ENCODE measurements around the gene PABPC3.

Gene PABPC3

DNA sequence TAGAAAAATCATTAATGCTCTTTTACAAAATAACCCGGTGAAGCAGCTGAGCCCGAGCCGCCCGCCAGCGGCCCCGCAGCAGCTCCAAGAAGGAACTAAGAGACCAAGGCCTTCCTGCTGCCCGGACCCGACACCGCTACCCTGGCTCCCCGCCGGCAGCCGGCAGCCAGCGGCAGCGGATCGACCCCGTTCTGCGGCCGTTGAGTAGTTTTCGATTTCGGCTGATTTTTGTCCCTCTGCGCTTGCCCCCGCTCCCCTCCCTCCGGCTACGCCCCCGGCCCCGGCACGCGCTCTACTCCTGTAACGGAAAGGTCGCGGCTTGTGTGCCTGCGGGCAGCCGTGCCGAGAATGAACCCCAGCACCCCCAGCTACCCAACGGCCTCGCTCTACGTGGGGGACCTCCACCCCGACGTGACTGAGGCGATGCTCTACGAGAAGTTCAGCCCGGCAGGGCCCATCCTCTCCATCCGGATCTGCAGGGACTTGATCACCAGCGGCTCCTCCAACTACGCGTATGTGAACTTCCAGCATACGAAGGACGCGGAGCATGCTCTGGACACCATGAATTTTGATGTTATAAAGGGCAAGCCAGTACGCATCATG lies at the start of gene PABPC3:
Gene PABPC3, plus strand, starts transcription at position 286 of the 603 bp plus-strand sequence. Its CDS starts 63 bp downstream, at position 349.
- DNase-seq (ENCODE audit: low read depth), result no peak

DNA sequence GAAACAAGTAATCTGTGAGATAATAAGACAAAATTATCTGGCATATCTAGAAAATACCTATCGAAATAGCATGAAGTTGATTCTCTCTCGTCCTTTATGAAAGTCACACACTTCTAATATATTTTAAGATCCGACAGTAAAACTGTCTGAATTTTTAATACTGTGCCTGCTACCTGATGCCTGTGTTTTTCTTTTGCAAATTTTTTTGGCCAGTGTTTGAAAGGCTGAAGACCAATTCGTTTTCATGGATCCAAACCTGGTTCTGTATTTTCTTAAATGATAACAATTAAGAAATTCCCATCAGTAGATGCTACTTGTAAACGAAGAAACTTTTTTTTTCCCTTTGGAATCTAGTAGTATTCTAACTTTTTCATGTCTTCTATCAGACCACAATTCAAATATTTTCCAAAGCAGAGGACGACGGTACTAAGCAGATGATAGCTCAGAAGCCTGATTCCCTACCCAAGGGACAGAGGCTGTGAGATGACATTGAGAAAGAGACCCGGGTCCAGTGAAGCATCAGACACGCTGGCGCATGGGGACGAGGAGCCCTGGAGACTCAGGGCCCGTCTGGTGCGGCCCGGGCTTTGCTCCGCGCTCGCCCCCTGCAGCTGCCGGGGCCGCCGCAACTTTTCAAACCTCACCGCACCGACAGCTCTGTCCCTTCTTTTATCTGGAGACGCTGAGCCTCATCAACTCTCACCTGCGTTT lies 49.5 kb upstream of the PABPC3 start:
- DNase-seq (ENCODE audit: low read depth), result no peak

DNA sequence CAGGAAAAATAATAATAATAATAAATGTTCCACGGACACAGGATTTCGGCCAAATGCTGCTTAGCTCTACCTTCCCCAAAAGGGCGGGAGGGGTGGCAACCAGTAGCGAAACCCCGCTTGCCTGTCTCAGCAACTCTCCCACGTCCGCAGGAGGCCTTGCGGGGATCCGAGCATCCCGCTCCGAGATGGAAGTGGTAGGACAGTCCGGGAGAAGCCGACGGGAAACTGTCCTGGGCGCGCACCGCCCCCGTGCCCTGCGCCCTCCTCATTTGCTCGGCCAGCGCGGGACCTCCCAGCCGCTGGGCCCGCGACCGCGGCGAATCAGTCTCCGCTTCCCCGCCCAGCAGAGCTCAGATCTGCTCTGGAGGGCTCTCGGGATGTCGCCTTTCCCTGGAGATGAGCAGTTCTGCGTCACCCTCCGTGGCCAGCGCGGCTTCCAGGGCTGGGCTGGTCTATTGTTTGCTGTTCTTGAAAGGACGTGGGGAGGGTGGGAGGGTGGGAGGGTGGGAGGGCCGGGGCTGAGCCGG lies 48.9 kb upstream of the PABPC3 start:
- DNase-seq (ENCODE audit: low read depth), result no peak

DNA sequence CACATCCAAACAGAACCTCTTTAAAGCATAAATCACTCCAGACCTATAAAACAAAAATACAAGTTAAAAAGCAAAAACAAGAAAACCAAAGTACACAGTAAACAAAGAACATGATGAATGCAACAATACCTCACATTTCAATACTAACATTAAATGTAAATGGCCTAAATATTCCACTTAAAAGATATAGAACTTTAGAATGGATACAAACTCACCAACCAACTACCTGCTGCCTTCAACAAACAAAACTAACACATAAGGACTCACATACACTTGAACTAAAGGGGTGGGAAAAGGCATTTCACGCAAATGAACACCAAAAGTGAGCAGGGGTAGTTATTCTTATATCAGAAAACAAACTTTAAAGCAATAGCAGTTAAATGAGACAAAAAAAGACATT lies 44.9 kb upstream of the PABPC3 start:
- DNase-seq (ENCODE audit: low read depth), result no peak

DNA sequence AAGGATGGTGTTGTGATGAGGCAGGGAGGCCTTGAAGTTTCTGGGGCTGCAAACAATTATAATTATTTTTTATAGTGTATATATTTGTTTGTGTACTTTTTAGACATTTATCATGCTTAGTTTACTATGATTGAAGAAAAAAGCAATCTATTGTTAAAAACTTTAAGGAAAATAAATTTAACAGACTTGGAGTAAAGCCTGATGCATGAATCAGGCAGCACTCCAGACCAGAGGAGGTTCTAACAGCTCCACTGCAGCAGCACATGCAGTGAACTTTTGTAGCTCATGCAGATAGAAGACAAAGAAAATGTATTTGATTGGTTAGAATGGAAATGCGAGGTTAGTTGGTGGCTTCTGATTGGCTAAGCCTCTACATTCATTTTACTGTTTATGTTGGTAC lies 36.8 kb upstream of the PABPC3 start:
- DNase-seq (ENCODE audit: low read depth), result no peak

DNA sequence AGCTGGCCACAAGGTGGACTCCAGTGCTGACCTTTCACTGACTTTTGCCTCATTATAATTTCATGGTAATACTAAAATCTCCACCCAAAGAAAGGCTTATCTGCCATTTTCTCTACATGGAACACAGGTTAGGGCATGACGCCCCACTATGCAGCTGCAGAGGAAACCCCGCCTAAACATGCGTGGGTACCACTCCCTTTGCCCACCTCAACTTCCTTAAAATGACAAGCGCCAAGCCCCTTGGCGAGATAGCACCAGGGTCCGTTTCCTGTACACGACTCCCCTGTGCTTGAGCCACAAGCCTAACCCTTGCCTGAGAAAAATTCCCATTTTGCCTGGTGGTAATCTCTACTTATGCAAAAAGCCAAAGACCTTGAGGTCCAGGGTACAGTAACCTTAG lies 36.0 kb upstream of the PABPC3 start:
- DNase-seq (ENCODE audit: low read depth), result no peak

DNA sequence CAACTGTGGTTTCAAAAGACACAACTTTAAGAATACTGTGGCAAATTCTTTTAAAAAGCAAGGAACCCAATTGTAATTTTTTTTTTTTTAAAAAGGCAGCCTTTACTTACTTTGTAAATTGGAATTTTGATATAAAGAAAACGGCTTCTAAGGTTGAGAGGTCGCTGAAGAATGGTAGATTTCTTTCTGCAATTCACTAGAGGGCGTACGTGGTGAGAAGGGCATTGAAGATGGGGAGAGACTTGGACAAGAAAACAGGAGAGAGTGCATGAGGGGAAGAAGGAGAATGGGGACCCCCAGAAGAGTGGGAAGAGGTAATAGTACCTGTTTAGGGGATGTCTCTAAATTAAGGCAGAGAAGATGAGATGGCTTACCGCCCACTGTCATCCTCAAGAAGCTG lies 33.5 kb upstream of the PABPC3 start:
- no peak for DNase-seq (ENCODE audit: low read depth)

DNA sequence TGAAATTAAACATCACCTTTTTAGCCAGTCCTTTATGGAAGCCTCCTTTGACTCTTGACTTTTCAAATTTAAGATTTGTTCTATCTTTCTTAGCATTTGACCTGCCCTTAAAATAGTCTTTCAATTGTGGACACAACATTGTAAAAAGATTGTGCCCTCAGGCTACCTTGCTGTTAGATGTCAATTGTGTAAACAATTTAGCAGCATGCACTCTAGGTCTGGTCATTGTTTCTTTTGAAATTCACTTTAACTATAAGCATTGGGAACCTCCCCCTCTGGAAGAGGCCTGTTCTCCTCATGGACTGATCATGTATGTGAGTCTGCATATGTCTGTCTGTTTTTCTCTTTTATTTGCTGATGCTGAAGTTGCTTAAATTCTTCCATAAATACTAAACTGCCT lies 31.5 kb upstream of the PABPC3 start:
- no peak for DNase-seq (ENCODE audit: low read depth)

DNA sequence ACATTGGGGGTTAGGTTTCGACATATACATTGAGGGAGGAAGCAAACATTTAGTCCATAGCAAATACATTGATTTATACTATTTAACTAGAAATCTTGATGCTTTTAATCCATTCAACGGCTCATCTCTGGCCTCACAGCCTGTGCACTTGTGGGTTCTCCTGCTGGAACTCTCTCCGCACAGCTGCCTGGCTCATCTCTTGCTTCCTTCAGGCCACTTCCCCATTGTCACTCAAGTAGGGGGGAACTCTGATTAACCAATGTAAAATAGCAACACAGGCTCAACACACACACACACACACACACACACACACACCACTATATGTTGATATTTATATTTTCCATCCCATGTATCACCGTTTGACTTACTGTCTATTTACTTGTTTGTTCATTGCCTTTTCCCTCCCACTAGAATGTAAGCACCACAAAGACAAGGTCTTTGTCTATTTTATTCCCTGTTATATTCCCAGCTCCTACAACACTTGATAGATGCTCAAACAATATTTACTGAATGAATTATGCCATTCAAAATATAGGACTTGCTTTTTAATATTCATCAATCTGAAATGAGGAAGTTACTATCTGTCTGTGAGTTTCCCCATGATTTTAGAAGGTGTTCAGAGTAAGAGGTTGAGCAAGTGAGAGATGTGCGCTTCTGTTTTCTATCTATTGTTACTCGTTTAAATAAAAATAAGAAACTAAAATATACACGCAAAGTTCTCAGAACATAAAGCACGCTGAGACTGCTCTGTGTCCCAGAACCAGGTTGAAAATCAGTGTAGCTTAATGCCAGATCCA lies 29.8 kb upstream of the PABPC3 start:
- DNase-seq (ENCODE audit: low read depth), result no peak

DNA sequence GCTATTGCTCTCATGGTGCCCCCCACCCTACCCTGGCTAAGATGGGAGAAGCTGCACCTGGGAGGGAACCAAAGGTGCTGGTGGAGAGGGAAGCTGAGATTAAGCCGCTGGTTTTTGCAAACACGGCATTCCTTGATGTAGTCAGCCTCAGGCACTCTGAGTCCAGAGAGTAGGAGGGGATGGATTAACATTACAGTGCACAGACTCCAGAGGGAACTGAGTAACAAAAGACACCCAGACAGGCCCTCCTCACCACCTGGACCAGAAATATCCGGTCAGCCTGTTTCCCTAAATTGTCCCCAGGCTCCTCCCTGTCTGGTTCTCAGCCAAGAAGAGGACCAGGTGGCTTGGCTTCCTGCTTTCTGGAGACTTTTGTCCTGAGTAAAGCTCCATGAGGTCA lies 28.9 kb upstream of the PABPC3 start:
- DNase-seq (ENCODE audit: low read depth), result no peak

DNA sequence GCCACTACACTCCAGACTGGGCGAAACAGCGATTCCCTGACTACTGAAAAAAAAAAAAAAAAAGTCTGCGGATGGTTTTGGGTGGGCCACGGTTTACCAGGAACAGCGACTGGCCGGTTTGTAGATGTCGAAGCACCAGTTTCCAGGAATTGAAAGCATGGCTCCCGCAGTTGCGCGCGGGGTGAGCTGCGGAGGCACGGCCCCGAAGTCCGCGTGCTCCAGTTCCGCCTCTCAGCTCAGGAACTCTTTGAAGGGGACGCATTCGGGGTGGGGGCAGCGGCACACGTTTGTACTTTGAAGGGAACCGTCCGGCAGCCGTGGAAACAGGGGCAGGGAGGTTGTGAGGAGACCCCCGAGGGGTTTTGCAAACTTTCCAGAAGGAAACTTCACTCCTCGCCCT lies 27.1 kb upstream of the PABPC3 start:
- DNase-seq (ENCODE audit: low read depth), result no peak

DNA sequence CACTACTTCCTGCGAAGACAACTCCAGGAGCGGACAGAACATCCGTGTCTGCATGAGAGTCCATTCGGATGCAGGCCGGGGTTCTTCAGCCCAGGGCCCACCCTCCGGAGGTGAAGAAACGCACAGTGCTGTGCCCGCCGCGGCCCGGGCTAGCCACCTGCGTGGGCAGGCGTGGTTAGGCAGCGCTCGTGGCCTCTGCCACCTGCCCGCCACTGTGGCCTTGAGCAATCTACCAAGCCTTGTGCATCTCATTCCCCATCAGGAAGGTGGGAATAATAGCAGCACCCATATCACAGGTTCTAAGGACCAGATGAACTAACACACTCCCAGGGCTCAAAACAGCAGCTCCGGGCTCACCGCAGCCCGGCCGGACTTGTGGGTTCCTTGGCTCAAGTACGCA lies 26.7 kb upstream of the PABPC3 start:
- DNase-seq (ENCODE audit: low read depth), result no peak

DNA sequence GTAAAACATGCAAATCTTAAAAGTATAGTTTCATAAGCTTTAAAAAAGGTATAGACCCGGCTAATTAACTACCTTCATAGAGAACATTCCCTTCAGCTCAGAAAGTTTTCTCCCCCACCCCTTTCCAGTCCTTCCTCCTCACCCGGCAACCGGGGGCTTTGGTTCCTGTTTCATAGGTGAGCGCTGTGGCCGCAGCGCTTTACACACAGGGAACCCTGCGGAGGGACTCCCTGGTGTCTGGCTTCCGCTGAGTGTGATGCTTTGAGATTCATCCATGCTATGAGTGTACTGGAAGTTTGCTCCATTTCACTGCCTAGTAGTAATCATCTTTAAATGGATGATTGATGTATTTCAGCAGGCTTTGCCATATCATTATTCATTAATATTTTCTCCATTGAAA lies 26.0 kb upstream of the PABPC3 start:
- DNase-seq (ENCODE audit: low read depth), result no peak

DNA sequence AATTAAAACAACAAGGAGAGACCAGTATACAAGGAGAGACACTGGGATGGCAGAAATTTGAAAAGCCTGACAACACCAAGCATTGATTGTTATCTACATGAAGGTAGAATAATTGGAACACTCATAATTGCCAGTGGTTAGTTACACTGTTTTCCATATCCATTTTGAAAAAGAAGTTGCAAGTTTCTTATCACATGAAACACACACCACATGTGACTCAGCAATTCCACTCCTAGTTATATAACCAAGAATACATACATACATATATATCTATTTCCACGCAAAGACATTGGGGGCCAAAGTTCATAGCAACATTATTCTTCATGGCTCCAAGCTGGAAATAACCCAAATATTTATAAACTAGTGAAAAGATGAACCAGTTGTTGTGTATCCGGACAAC lies 15.2 kb upstream of the PABPC3 start:
- DNase-seq (ENCODE audit: low read depth), result no peak

DNA sequence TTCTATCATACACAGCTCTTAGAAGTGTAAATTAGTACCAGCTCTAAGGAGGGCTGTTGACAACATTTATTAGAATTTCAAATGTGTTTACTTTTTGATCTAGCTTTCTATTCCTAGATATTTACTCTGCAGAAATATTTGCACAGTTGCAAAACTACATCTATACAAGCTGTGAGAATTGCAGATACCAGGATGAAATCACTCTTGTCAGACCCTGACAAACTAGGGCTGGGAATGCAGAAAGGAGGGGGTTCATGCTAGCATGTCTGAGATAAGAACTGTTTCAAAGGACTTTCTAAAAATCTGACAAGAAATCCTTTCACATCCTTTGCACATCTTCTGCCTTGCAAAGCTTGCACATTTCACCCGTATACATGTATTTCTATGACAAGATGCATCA lies 11.8 kb upstream of the PABPC3 start:
- no peak for DNase-seq (ENCODE audit: low read depth)

DNA sequence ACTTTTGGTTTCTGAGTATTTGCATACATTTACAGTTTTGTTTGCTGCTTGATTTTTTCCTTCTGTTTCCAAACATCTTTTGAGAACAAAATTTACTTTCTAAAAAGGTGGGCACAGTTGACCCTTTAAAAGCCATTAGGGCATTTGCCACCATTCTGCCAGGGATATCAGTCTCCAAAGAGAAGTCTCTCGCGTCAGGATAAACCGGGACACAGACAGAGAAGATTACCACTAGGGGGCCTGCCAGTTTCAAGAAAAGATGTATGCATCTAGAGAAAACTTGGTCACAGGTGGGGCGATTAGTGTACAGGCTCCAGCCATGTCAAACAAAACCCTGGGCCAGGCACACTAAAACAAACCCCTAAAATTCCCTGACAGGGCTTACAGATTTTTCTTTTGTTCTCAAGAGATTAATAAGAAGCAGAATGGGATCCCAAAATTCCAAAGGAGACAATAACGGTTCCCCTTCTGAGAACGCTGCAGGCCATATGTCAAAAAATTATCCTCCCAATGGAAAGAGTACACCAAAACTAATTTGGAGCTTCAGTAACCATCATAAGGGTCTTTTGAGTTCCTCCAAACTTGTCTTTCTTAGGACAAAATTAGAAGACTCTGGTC lies 10.7 kb upstream of the PABPC3 start:
- no peak for DNase-seq (ENCODE audit: low read depth)

DNA sequence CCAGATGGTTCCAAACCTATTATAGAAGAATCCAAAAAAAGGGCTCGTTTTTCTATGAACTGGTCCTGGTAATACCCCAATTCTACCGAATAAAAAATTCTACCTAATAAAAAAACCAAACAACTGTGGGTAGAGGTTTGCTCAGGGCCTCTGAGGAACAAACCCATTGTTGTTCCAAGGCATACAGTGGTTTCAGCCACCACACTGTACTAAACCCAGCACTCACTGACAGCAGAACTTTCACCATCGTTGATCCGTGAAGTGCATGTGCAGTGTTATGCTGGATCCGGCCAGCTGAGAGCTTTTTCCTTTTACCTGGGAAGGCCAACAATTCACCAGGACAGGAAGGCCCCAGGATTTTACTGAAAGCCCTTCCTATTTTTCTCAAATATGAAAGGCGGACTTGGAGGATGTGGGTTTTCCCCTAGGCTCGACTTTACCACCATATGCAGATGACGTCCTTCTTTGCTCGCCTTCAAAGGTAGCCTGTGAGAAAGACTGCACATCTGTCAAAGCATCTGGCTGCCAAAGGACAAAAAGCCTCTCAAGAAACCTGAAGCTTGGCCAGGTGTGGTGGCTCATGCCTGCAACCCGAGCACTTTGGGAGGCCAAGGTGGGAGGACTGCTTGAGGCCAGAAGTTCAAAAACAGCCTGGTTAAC lies 7.2 kb upstream of the PABPC3 start:
- no peak for DNase-seq (ENCODE audit: low read depth)

DNA sequence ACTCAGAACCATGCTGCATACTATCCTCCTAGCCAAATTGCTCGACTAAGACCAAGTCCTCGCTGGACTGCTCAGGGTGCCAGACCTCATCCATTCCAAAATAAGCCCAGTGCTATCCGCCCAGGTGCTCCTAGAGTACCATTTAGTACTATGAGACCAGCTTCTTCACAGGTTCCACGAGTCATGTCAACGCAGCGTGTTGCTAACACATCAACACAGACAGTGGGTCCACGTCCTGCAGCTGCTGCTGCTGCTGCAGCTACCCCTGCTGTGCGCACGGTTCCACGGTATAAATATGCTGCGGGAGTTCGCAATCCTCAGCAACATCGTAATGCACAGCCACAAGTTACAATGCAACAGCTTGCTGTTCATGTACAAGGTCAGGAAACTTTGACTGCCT lies 1.5 kb downstream of the PABPC3 start:
- DNase-seq (ENCODE audit: low read depth), result no peak

DNA sequence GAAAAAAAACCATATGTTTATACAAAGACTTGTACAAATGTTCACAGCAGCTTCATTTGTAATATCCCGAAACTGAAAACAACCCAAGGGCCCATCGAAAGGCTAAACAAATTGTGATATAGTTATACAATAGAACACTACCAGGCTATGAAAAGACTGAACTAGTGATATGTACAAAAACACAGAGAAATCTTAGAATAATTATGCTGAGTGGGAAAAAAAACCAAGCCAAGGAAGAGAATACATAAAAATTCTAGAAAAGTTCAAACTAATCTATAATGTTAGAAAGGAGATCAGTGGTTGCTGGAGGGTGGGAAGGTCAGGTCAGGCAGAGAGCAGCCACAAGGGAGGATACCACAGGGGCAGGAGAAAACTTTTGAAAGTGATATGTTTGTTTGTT lies 7.8 kb downstream of the PABPC3 start:
- DNase-seq (ENCODE audit: low read depth), result no peak

DNA sequence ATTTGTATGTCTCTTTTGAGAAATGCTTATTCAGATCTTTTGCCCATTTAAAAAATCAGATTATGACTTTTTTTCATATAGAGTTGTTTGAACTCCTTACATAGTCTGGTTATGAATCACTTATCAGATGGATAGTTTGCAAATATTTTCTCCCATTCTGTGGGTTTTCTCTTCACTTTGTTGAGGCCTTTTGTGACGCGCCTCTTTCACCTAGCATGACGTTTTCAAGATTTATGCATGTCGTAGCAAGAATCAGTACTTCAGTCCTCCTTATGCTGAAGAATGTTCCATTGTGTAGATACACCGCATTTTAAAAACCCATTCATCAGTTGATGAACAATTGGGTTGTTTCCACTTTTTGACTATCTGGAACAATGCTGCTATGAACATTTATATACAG lies 13.4 kb downstream of the PABPC3 start:
- DNase-seq (ENCODE audit: low read depth), result no peak

DNA sequence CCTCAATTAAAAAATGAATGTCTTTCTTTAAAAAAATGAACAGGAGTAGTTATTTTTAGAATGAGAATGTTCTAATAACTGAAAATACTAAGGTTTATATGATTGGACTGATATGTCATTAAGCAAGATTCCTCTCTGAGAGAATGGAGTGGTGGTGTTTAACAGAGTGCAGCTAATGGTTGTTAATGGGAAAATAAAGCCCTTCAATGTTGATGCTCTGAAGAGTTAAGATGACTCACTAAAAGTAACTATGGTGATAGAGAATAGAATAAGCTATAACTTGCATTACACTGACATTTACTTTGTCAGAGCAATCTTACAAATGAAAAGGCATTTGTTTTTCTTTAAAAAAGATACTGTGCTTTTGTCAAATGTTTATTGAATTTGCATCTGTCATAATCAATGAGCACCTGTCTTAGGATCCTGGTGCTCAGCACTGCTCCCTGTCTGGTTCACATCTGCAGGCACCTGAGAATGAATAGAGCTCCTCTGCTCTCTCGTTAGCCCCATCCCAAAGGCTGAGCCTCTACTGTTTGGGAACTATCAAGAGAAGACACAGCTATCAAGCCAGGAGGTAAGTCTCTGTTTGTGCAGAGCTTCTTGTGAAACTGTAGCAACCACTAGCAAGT lies 15.1 kb downstream of the PABPC3 start:
- no peak for DNase-seq (ENCODE audit: low read depth)

DNA sequence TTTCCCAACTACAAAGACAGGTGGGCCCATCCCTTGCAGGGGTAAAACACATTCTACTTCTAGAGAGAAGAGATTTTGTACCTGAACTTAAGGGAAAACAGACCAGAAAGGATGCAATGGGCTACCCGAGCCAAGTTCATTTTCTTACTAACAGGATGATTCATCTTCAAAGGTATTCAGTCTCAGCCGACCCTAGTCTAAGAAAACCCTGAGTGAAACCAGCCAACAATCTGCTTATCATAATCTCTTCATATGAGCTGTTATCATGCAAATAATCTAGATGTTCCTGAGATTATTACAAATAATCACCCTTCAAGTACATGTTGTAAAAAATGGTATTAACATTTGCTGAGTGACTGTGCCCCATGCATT lies 15.6 kb downstream of the PABPC3 start:
- DNase-seq (ENCODE audit: low read depth), result no peak
